ENCODE data around the gene SPINK2.

Gene SPINK2

DNA sequence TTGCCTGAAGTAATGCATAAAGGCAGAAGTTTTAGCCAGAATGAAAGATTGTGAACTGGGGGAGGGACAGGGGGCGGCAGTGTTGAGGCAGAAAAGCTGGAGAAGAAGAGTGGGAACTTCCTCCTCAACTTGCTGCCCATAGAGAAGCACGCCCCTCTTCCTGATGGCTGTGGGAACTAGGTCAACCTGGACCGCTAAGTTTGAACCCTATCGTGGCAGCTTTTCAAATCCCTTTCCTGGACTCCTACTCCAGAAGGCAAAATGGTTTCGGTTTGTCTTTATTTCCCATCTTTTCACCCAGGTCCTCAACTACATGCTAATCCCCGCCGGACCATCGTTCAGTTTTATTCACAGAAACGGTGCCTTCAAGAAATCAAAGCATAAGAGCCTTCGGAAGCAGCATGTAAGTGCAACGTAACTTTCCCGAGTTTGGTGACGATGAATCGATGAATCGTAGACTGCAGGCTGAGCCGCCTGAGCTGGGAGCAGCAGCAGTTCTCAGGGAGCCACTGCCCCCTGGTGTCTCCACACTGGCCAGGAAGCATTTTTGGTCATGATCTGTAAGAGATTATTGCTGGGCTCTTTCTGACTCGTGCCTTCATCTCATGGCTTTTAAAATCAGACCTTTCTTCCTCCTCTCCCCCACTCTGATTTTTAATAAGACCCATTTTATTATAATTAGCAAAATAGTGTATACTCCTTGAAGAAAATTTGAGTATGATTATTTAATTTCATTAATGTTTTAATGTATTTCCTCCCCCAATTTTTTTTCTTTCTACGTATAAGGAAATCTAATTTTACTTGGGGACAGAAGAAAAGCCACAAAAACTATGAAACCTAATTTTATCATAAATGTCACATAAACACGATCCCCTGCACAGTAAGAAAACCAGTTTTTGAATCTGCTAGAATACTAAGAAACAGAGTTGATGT is 21.4 kb downstream of the SPINK2 start:
- peak; percentile 88 for DNase-seq (ENCODE audit: low spot score)

GRCh38 chr4:56799161-56799759 is 22.2 kb downstream of the SPINK2 start:
- DNase-seq (ENCODE audit: low spot score) = no peak

GRCh38 chr4:56796211-56796610 is 25.3 kb downstream of the SPINK2 start:
- DNase-seq (ENCODE audit: low spot score) = no peak

- no peak for DNase-seq (ENCODE audit: low spot score)
Observed at GRCh38 chr4:56791316-56791715, 30.2 kb downstream of the SPINK2 start.

DNA sequence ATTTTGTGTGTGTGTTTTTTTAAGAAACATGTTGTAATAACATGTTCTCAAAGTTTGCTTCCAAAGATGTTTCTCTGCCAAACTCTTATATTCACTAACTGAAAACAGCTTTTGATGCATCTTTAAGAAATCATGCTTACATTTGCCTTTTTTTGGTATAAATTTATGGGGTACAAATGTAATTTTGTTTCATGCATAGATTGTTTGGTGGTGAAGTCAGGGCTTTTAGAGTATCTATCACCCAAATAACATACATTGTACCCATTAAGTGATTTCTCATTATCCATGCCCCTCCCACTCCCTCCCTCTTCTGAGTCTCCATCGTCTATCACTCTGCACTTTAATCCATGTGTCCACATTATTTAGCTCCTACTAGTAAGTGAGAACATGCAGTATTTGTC is 30.8 kb downstream of the SPINK2 start:
- no peak for DNase-seq (ENCODE audit: low spot score)

DNA sequence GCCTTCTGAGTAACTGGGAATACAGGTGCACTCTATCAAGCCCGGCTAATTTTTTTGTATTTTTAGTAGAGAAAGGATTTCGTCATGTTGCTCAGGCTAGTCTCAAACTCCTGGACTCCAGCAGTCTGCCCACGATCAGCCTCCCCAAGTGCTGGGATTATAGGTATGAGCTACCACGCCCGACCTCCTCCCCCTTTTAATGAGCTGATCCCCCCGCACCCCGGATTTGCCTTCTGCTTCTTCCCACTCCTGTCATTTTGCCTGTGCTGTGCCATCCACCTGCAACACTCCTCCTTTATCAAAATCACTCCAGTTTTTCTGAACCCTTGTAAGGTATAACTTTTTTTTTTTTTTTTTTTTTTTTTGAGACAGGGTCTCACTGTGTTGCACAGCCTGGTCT is 33.4 kb downstream of the SPINK2 start:
- no peak for DNase-seq (ENCODE audit: low spot score)

DNA sequence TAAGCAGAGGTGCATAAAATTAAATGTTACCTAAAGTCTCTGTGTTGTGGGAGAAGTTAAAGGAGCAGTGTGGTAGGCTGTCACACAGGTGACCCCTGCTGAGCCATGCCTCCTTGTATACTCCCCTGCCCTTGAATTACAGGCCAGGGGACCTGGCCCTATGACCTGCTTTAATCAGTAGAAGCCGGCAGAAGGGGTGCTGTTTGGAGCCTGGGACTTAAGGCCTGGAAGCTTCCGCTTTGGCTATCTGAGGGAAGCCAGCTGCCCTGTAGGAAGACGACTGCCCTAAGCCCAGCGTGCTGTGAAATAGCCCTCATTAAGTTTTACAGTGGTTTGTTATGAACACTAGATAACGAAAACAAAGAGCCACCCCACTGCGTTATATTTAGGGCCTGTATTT is 34.1 kb downstream of the SPINK2 start:
- DNase-seq (ENCODE audit: low spot score) = no peak

DNA sequence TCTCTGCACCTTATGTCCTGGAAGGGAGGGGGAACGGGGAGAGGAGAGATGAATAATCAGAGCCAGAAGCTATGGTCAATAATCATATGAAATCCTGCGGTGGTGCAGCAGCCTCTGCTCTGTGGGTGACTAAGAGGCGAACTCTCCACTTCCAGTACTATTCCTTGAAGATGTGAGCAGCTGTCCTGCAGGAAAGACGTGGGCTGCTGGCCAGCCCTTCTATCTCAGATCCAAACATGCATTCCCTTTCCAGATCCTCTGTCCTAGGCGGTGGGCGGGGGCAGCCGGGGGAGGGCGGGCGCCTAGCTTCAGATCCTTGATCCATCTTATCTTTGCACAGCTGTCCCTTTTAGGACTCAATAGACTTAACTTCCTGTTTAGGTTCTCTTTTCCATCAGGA is 34.5 kb downstream of the SPINK2 start:
- DNase-seq (ENCODE audit: low spot score) = no peak

DNA sequence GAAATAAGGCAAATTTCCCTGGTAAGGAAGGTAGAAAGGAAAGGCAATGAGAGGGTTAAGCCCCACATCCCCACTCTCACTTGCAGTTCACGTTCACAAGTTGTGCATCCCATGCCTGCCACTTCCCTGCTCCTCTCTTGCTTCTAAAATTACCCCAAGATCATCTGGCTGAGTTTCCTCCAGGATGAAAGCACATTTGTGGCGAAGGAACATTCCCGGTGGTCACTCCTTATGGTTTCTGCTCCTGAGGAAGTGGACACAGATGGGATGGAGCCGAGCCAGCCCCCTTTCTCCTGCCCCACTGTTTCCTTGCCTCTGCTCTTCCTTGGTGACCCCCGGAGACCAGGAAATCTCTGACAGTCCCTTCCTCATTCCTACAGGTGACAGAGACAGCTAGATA is 37.5 kb downstream of the SPINK2 start:
- DNase-seq (ENCODE audit: low spot score) = no peak

DNA sequence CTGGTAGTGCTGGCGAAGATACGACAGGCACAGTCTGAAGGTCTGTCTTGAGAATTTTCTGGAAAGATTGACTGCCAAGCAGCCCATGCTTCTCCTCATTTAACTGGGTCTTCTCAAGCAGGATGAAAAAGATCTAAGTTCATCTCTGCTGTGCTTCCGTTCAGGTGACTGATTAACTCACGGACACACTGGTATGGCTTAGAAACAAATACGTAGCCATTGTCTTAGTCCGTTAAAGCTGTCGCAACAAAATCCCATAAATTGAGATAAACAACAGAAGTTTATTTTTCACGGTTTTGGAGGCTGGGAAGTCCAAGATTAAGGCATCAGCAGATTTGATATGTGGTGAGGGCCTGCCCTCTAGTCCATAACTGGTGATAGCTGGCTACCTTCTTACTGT is 39.5 kb downstream of the SPINK2 start:
- no peak for DNase-seq (ENCODE audit: low spot score)

- DNase-seq (ENCODE audit: low spot score) = no peak
Observed at GRCh38 chr4:56773346-56773745, 48.2 kb downstream of the SPINK2 start.

GRCh38 chr4:56772134-56772533 is 49.4 kb downstream of the SPINK2 start:
- no peak for DNase-seq (ENCODE audit: low spot score)

DNA sequence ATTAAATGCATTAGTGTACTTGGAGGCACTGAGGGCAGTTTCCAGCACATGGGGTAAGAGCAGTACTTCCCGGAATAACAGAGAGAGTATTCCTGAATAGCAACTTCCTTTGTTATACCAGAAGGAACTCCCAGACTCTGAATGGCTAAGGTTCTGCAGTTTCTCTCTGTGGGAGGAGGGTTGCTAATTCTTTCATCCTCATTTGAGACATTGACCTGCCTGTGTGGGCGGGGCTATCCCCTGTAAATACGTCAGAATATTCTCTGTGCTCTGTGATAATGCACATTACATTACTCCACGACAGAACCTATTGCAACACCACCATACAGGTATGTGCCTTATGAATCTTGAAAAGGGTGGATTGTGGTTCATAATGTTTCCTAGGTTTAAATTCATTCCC is 52.7 kb downstream of the SPINK2 start:
- DNase-seq (ENCODE audit: low spot score) = no peak

GRCh38 chr4:56768316-56768715 is 53.2 kb downstream of the SPINK2 start:
- DNase-seq (ENCODE audit: low spot score) = no peak

DNA sequence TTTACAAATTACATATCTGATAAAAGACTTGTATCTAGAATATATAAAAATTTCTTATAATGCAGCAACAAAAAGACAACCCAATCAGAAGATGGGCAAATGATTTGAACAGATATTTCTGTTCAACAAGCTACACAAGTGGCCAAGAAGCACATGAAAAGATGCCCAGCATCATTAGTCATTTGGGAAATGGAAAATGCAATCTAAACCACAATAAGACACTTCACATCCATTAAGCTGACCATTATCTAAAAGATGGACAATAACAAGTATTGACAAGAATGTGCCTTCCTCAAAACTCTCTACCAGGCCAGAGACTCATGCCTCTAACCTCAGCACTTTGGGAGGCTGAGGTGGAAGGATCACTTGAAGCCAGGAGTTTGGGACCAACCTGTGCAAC is 53.9 kb downstream of the SPINK2 start:
- DNase-seq (ENCODE audit: low spot score) = no peak

GRCh38 chr4:56764775-56765174 is 56.7 kb downstream of the SPINK2 start:
- DNase-seq (ENCODE audit: low spot score) = no peak

DNA sequence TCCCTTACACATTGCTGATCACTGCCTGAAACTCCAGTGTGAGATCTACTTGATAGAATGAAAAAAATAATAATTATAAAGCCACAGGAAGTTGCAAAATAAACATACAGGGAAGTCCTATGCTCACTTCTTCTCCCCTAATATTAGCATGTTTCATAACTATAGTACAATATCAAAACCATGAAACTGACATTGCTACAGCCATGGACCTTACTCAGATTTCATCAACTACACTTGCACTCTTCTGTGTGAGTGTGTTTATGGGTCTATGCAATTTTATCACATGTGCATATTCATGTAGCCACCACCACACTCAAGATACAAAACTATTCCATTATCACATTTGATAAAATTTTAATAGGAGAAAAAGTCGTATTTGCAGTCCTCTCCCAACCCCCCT is 57.3 kb downstream of the SPINK2 start:
- no peak for DNase-seq (ENCODE audit: low spot score)

DNA sequence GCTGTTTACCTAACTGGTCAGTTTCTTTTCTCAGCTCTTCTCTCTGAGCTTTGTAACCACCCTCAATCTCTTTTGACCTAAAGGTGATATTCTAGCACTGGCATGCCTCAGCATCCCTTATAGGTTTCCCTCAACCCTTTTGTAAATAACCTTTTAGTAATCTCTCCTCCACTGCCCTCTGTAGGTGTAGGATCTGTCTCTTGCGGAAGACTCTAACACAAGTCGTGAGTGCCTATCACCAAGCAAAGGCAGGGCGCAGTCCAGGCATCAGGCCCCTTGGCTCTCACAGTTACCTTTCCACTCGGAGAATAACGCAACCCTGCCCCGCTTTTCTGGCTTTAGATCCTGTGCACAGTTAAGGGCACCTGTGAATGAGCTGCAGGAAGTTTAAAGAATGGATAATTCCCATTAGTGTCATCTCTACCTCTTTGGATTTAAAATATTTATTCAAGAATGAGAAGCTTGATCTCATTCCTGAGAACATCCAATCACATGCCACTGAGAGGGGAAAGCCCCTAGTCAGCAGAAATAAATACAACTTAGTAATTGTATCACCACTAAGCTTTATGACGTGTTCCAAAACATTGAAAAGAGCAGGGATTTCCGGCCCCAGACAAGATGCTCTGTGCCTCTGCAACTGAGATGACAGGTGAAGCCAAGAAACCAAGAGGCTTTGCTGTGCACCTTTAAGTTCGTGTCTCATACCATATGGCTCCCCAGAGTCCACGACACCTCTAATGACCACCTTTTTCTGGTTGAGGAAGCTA is 58.8 kb downstream of the SPINK2 start:
- no peak for DNase-seq (ENCODE audit: low spot score)

- no peak for DNase-seq (ENCODE audit: low spot score)
Observed at GRCh38 chr4:56760183-56760582, 61.3 kb downstream of the SPINK2 start.
